Breast epithelium (tissue), 4 donors: Measurements from ENCODE around the gene BCL2L14. TPM values are rescaled to one million over a fixed set of nuclear protein-coding genes. Genes with fewer than 3 reads are reported as not detected.

Experiments used
- DNase-seq, 2 donors: peaks; one replicate each; pipeline ENCODE4 v3.0.0-alpha.2; 2019; ENCODE audit warnings: low spot score in 2 of 2
- H3K27ac ChIP-seq, 2 donors: fragments of 200-600 bp; sonication (generic) in 1 of 2; one replicate each; pipeline ENCODE4 v1.5.1; 2016 to 2019; ENCODE audit warnings: mild to moderate bottlenecking in 1 of 2
- H3K27me3 ChIP-seq, 2 donors: fragments of 200-600 bp; sonication (generic) in 1 of 2; one replicate each; pipeline versions ENCODE4 v1.5.1 to v1.6.0; 2017 to 2019; ENCODE audit warnings: control low read depth in 1 of 2, mild to moderate bottlenecking in 1 of 2
- H3K36me3 ChIP-seq: fragments of 200-600 bp; one replicate; pipeline ENCODE4 v1.5.1; 2019
- H3K4me1 ChIP-seq, 2 donors: fragments of 200-600 bp; sonication (generic); one replicate each; pipeline ENCODE4 v1.5.1; 2016 to 2019; ENCODE audit warnings: control low read depth in 1 of 2
- H3K4me3 ChIP-seq, 3 donors: fragments of 200-600 bp; sonication (generic); 1 replicate in 2 of 3; 2 replicates in 1 of 3; pipeline ENCODE4 v1.5.1; 2016 to 2019; ENCODE audit warnings: mild to moderate bottlenecking in 3 of 3, moderate library complexity in 2 of 3
- H3K9me3 ChIP-seq, 2 donors: fragments of 200-600 bp; sonication (generic) in 1 of 2; one replicate each; pipeline ENCODE4 v1.5.1; 2016 to 2019; ENCODE audit warnings: control low read depth in 1 of 2
- CTCF ChIP-seq, 3 donors: fragments of 450-650 bp; IDR thresholded peaks; one replicate each; pipeline ENCODE4 v1.5.1; 2016 to 2017; ENCODE audit warnings: antibody characterized with exemption in 3 of 3, mild to moderate bottlenecking in 3 of 3, moderate library complexity in 3 of 3
- POLR2A ChIP-seq: fragments of 450-650 bp; IDR thresholded peaks from one replicate; pipeline ENCODE4 v1.6.1; 2016; ENCODE audit warnings: antibody characterized with exemption, mild to moderate bottlenecking, moderate library complexity
- POLR2AphosphoS5 ChIP-seq, 3 donors: sonication (generic); formaldehyde crosslinking; IDR thresholded peaks; one replicate each; pipeline ENCODE4 v1.6.1; 2017; ENCODE audit warnings: antibody characterized with exemption in 3 of 3
- intact Hi-C: fragments of 100-400 bp; cut with DNase I; formaldehyde crosslinking; loops from one replicate; pipeline ENCODE4 v1.15.1; 2023; ENCODE audit warnings: low total_unique reads
- total RNA-seq, 3 donors: library from RNA; depleted of rRNA; stranded (reverse); fragments of >200 nt; gene quantifications; one replicate each; pipeline ENCODE4 v1.1.0, GENCODE V29; 2016

BCL2L14 gene
- total RNA-seq, 3 donors from 2014 or later: 0.29 to 1.6 TPM; not detected in 1

GRCh38 chr12:12025799-12026386 lies 44.8 kb upstream of the BCL2L14 start:
- intact Hi-C loops: no loop called here
- H3K27me3 ChIP-seq: no peaks in the 10 kb centered on the region
- TF ChIP-seq CTCF (IDR thresholded peaks at IDR 0.05) (no peak), POLR2AphosphoS5 (IDR thresholded peaks at IDR 0.05) (no peak), POLR2A (no peak)

GRCh38 chr12:12028668-12029402 lies 41.9 kb upstream of the BCL2L14 start:
- intact Hi-C loops: no loop called here

More at GRCh38 chr12:12025799-12026386, 44.8 kb upstream of the BCL2L14 start:
- H3K4me1 ChIP-seq: no peaks in the 10 kb centered on the region
- H3K36me3 ChIP-seq: no peaks in the 10 kb centered on the region
- H3K27ac ChIP-seq: peak overlapping the region in 1 of 2 donors; percentile 54
- no peak for DNase-seq
- no peaks in the 10 kb centered on the region for H3K9me3 ChIP-seq
- no peak overlapping the region for H3K4me3 ChIP-seq

GRCh38 chr12:12029653-12030052 lies 41.1 kb upstream of the BCL2L14 start:
- H3K27ac ChIP-seq: no peak overlapping the region
- H3K4me3 ChIP-seq: no peak overlapping the region
- intact Hi-C loops: no loop called here
- no peaks in the 10 kb centered on the region for H3K9me3 ChIP-seq
- H3K27me3 ChIP-seq: no peaks in the 10 kb centered on the region
- DNase-seq: no peak
- no peaks in the 10 kb centered on the region for H3K36me3 ChIP-seq
- peaks cover 0 to 4% of the 10 kb centered on the region in 2 donors for H3K4me1 ChIP-seq
- TF ChIP-seq CTCF (IDR thresholded peaks at IDR 0.05) (no peak), POLR2A (no peak), POLR2AphosphoS5 (IDR thresholded peaks at IDR 0.05) (no peak)

More at GRCh38 chr12:12028668-12029402, 41.9 kb upstream of the BCL2L14 start:
- H3K27ac ChIP-seq: peak overlapping the region; percentile 45 to 56
- no peaks in the 10 kb centered on the region for H3K9me3 ChIP-seq
- H3K4me3 ChIP-seq: no peak overlapping the region
- H3K4me1 ChIP-seq: peaks cover 0 to 4% of the 10 kb centered on the region in 2 donors
- no peaks in the 10 kb centered on the region for H3K27me3 ChIP-seq
- no peak for TF ChIP-seq POLR2A
- TF ChIP-seq POLR2AphosphoS5 (IDR thresholded peaks at IDR 0.05): no peak
- TF ChIP-seq CTCF (IDR thresholded peaks at IDR 0.05): no peak
- H3K36me3 ChIP-seq: no peaks in the 10 kb centered on the region
- DNase-seq: no peak

- TF ChIP-seq CTCF (IDR thresholded peaks at IDR 0.05): no peak
- TF ChIP-seq POLR2A: no peak
- no peak for TF ChIP-seq POLR2AphosphoS5 (IDR thresholded peaks at IDR 0.05)
- H3K9me3 ChIP-seq: no peaks in the 10 kb centered on the region
- intact Hi-C loops: no loop called here
- peak overlapping the region; percentile 71 to 78 for H3K27ac ChIP-seq
- H3K27me3 ChIP-seq: no peaks in the 10 kb centered on the region
- no peak for DNase-seq
- peaks cover 0 to 4% of the 10 kb centered on the region in 2 donors for H3K4me1 ChIP-seq
- peak overlapping the region in 2 of 3 donors; percentile 38 to 62 for H3K4me3 ChIP-seq
- H3K36me3 ChIP-seq: no peaks in the 10 kb centered on the region
Measured at GRCh38 chr12:12032260-12032791, 38.4 kb upstream of the BCL2L14 start.
